ACHN (cell line): Measurements from ENCODE around the gene DEK.

Experiments
- DNase-seq: peaks from one replicate; pipeline ENCODE4 v3.0.0-alpha.2; 2015
- in situ Hi-C: cut with HindIII; loops from 2 replicates; pipeline ENCODE4 v1.10.0; 2017; ENCODE audit warnings: low sequenced_read_pairs, low pct_ligation_motif_present, low pct_unique_long_range_greater_than_20kb

The DEK gene

DNA sequence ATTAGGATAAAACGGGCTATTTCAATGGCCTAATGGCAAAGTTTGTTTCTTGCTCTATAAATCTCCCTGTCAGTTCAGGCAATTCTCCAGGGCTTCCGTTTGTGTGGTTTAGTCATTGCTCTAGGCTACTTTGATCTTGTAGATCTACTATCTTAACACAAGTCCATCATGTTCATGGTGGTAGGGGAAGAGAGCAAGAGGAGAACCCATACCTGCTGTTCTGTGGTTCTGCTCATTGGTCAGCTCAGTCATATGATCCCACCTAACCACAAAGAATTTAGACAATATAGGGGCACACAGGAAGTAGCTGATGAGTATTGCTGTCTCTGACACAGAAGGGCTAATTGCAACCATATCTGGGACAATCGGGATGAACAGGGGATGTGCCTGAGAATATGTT lies 4.9 kb upstream of the DEK start:
- no peak for DNase-seq
- in situ Hi-C loops: no loop called here

DNA sequence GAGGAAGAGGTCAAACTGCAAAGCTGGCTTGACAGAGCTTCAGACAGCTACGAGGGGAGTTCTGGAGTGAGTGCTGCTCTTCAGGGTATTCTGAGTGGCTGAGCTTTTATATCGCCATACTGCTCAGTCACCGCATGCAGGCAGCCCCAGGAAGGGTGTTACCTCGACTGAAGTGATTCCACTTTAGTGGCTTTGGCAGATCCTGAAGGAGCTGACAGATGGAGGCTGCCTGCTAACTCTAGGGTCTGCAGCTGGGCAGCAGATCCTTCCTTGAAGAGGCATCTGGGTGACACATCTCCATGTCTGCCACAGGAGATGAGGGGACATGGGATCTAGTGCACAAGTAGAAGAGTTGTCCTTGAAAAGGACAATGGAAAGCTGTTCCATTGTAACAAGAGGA lies 3.7 kb upstream of the DEK start:
- DNase-seq: no peak
- in situ Hi-C loops: no loop called here

GRCh38 chr6:18266523-18266912 lies 2.2 kb upstream of the DEK start:
- DNase-seq: no peak
- in situ Hi-C loops: no loop called here

DNA sequence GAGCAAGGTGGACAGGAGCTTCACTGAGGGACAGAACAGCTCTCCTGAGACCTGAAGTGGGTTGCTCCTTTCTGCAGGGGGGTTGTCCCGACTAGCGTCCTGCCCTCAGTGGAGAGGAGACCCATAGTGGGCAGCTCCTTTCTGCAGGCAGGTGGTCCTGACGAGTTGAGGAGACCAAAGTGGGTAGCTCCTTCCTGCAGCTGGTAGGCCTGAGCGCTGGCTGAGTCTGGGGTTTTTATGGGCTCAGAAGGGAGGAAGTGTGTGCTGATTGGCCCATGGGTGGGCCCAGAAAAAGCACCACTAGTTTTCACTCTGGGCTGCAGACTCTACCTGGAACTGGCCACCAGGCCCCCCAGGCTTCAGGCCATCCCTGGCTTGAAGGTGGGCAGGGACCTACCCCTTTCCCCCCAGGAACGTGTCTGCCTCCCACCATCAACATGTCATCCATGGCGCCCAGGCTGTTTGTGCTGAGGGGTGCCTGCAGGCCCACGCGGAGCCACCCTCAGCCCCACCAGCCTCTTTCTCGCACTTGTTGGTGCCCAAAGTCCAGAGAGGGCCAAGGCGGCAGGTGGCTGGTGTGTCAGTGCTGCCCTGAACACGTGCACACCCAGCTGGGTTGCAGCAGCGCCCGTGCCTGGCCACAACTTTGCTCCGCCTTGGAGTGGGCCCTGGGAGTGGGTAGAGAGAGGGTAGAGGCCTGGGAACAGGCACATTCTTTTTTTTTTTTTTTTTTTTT lies 1.6 kb upstream of the DEK start:
- in situ Hi-C loops: no loop called here
- DNase-seq: no peak

DNA sequence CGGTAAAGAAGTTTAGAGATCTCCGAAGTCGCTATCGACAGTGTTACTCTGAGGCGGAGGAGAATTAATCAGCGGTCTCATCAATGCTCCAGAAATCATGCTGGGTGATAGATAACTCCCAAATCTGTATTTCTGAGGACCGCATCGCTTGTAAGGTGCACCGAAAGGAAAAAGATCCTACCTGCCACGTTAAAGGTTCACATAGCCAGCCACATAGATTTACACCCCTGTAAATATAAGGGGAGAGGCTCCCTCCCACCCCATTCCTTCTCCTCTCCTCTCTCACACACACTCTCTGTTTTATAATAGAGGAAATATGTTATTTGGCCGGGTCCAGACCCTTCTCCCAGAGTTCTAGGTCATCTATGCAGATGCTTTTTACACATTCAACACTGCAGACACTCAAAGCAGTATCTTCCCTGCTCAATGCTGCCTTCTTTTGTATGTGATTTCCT lies 620 bp upstream of the DEK start:
- in situ Hi-C loops: no loop called here

DNA sequence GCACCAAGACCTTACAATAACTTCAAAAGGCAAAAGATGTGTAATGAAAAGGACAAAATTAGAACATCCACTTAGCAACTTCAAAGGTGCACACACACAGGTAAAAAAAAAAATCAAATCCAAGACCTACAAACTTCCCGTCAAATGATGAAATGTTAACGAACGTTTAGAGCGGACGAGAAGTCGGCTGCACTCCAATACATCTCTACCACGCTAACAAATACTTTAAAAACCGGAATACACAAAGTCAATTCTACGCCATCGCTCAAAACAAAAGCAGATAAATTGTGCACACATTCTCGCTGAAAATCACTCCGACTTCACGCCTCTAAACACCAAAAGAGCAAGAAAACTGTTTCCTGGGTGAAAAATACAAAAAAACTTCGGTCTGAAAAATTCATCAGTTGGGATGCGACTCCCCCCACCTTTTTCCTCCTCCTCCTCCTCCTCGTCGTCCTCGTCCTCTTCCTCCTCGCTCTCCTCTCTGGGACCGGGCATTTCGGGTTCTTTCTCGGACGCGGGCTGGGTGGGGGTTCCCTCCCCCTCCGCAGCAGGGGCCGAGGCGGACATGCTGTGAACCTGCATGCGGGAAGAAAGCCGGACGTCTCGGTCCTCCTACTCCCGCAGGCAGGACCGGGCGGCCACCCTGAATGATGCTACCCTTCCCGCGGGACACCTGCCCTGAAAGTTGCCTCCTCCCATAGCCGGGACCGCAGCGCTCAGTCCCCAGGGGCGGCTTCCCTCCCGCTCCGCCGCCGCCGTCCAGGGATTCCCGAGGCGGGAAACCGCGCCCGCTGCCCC lies 712 bp downstream of the DEK start:
- in situ Hi-C loops: no loop called here
- peak; percentile 18 for DNase-seq

More for the DNA sequence above, 620 bp upstream of the DEK start:
- no peak for DNase-seq

DNA sequence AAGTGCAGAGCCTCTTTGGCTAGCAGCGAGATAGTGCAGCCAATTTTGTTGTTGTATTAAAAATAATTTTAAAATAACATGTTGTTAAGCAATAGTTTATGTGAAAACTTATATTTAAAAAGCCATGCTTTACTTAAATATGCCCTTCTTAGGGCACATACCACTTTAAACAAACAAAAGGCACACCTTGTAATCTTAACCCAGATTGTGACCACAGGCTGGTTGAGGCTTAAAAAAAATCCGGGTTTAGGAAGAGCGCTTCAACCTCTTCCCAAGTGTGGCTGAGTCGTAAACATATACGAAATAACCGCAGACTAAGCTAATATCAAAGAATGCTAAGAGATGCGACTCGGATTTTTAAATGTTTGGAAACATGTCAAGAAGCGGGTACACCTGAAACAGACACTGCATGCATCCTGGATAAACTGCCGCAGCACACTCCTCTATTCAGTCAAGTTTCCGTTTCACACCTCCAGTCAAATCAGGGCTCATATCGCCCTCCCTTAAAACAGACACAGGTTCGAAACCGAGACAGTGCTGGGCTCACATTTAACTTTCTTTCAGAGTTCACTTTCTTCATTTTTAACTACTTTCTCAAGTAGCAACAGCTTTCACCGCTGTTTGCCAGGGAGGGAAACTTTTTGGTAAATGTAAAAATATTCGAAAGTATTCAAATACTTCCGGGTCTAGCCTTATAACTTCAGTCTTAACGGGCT lies 1.5 kb downstream of the DEK start:
- in situ Hi-C loops: no loop called here
- DNase-seq: peak; percentile 19

DNA sequence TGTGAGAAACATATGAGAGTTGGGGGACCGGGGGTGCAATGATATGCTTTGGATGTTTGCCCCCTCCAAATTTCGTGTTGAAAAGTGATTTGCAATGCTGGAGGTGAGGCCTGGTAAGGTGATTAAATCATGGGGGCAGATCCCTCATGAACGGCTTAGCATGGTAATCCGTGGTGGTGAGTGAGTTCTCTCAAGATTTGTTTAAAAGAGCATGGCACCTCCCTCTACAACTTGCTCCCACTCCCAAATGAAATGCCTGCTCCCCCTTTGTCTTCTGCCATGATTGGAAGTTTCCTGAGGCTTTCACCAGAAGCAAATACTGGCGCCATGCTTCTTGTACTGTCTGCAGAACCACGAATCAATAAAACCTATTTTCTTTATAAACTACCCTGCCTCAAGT lies 2.5 kb downstream of the DEK start:
- in situ Hi-C loops: no loop called here
- DNase-seq: no peak

DNA sequence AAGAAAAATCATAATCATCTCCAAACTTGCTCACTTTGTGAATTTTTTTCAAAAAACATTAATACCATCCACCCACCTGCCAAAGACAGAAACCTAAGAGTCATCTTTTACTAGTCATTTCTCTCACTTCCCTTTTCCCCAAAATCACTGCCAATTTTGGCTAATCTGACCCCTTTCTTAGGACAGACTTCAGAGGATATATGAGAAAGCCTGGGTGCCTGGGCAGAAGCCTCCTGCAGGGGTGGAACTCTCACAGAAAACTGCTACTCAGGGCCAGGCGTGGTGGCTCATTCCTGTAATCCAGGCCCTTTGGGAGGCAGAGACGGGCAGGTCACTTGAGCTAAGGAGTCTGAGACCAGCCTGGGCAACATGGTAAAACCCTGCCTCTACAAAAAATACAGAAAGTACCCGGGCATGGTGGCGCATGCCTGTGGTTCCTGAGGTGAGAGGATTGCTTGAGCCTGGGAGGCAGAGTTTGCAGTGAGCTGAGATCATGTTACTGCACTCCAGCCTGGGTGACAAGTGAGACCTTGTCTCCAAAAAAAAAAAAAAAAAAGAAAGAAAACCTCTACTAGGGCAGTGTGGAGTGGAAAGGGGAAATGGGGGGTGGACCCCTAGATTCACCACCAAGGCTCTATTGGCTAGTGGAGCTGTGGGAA lies 3.8 kb downstream of the DEK start:
- peak; percentile 31 for DNase-seq

GRCh38 chr6:18259675-18260447 lies 4.5 kb downstream of the DEK start:
- in situ Hi-C loops: no loop called here
- no peak for DNase-seq

More for the DNA sequence above, 3.8 kb downstream of the DEK start:
- in situ Hi-C loops: no loop called here

DNA sequence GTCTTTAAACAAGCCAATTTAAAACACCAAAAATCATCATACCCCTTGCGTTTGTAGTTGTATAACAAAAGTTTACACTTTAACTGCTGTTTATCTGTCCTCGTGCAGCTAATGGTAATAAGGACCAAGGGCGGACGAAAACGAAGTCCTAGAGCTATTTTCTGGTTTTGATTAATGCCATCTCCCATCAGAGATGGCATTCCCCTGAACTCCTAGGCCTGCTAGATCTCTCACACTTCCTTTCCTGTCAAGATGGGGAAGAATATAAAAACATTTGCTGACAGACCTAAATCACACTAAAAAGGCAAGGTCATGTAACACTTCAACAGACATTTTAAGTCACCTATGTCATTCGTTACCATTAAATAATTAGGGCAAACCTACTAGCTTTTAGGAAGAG lies 9.5 kb downstream of the DEK start:
- in situ Hi-C loops: no loop called here
- DNase-seq: no peak

- in situ Hi-C loops: no loop called here
- no peak for DNase-seq
Measured at GRCh38 chr6:18253635-18254034, 10.7 kb downstream of the DEK start.

GRCh38 chr6:18249271-18249670 lies 15.1 kb downstream of the DEK start:
- DNase-seq: no peak
- in situ Hi-C loops: no loop called here

DNA sequence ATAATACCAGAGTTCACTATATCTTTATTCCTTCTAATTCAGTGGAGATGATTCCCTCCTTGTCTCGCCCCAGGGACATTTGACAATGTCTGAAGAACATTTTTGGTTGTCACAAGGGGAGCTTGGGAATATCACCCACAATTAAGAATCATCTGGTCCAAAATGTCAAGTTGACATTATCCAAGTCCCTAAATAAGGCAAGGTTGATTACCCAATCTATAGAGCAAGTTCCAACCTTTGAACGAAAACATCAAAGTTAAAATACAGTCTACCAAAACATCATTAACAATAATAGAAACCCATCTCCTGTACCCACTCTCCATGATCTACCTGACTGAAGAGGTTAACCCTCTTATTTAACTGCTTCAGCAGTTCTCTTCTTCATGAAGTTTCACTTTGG lies 15.6 kb downstream of the DEK start:
- in situ Hi-C loops: no loop called here
- no peak for DNase-seq

DNA sequence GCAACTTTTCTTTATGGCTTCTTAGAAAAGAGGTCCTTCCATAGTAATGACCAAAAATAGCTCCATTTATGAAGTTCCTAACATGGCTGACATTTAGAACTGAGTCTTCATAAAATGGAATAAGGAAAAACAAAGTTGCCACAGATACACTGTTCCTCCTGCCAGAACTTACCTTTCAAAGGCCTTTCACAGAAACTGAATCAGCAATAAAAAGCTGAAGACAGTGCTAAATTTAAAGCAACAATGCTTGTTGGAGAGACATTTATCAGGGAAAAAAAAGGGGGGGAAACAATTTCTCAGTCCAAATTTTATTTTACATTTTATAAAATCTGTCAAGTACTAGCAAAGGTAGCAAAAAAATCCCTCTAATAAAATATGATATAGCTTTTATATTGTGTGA lies 17.3 kb downstream of the DEK start:
- DNase-seq: no peak
- in situ Hi-C loops: no loop called here

GRCh38 chr6:18246205-18246604 lies 18.1 kb downstream of the DEK start:
- DNase-seq: no peak
- in situ Hi-C loops: no loop called here

- in situ Hi-C loops: no loop called here
Measured at GRCh38 chr6:18245642-18246041, 18.7 kb downstream of the DEK start.

DNA sequence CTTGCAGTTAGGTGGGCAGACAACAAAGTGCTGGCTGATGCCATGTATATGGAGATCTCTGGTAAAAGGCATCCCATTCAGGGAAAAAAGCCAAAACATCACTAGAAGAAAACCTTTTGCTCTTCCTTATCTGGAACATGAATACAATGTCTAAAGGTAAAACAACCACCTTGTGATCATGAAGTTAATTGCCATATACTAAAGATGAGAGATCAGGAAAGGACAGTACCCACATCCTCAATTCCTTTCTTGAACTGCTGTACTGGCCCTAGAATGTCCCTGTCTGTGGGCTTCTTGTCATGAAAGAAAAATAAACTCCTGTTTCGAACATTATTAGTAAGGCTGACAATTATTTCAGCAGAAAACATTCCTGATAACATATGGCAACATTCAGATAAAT lies 19.3 kb downstream of the DEK start:
- in situ Hi-C loops: no loop called here
- no peak for DNase-seq

More at GRCh38 chr6:18245642-18246041, 18.7 kb downstream of the DEK start:
- DNase-seq: no peak
